ENCODE data around the gene HPS4.

DNA sequence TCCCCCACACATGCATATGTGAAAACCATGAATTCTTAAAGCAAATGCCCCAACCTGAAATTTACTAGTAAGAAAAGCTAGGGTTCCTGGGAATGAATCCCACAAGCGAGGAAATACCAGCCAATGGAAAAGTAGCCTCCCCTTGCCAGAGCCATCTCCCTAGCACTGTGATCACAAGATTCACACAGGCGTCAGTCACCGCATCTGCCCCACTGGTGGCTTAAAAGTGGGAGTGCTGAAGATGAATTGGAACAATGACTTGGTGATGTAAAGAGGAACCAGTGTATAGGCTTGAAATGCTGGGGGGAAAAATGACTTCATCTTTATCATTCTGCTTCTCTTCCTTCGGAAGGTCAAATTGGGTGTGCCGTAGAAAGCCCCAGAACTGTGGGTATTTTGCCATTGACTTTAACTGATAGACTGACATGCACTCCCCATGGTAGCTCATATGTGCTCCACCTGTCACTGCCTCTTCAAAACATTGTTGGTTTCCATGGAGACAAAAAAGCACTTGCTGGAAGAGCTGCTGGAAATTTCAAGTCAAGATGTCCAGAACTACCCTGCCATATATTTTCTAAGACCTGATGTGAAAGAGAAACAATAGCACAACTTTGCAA is 73.8 kb downstream of the HPS4 start:
- TF ChIP-seq, protein P1, sequence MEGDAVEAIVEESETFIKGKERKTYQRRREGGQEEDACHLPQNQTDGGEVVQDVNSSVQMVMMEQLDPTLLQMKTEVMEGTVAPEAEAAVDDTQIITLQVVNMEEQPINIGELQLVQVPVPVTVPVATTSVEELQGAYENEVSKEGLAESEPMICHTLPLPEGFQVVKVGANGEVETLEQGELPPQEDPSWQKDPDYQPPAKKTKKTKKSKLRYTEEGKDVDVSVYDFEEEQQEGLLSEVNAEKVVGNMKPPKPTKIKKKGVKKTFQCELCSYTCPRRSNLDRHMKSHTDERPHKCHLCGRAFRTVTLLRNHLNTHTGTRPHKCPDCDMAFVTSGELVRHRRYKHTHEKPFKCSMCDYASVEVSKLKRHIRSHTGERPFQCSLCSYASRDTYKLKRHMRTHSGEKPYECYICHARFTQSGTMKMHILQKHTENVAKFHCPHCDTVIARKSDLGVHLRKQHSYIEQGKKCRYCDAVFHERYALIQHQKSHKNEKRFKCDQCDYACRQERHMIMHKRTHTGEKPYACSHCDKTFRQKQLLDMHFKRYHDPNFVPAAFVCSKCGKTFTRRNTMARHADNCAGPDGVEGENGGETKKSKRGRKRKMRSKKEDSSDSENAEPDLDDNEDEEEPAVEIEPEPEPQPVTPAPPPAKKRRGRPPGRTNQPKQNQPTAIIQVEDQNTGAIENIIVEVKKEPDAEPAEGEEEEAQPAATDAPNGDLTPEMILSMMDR (IDR thresholded peaks at IDR 0.05) = no peak
- no peak for TF ChIP-seq POLR2AphosphoS5 (IDR thresholded peaks at IDR 0.05)
- TF ChIP-seq POLR2A (IDR thresholded peaks at IDR 0.05) = no peak

Measured in stomach (tissue), 4 donors.